Uterus (tissue), 2 donors: Measurements from ENCODE around the gene NSD1.

ENCODE experiments used
- POLR2A ChIP-seq, 2 donors: fragments of 450-650 bp; IDR thresholded peaks; one replicate each; pipeline ENCODE4 v1.6.1; 2016; ENCODE audit warnings: antibody characterized with exemption in 2 of 2, mild to moderate bottlenecking in 1 of 2, moderate library complexity in 1 of 2
- TF ChIP-seq, protein P1 (sequence below), 4 experiments: fragments of 200-600 bp in 2 of 4; fragments of 450-650 bp in 2 of 4; sonication (generic) in 2 of 4; IDR thresholded peaks; one replicate each; pipeline ENCODE4 v1.5.1; 2016 to 2019; ENCODE audit warnings: antibody characterized with exemption in 4 of 4, mild to moderate bottlenecking in 2 of 4, moderate library complexity in 1 of 4

DNA sequence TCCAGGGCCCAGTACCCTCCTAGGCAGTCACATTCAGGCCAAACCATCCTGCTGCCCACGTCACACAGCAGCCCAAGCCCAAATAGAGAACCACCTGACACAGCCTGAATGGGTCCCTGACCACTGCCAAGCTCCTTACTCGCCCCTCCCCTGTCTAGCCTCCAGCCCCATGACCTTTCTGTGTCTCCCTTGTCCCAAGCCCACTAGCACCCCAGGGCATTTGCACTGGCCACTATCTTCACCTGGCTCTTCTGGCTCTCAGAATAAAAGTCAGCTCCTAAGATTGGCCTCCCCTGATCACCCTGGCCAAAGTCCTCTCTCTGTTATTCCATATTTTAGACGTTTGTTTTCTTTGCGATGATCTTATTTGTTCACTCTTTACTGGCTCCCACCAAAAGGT, 26.4 kb upstream of the NSD1 start:
- TF ChIP-seq POLR2A (IDR thresholded peaks at IDR 0.05): no peak
- TF ChIP-seq, protein P1, sequence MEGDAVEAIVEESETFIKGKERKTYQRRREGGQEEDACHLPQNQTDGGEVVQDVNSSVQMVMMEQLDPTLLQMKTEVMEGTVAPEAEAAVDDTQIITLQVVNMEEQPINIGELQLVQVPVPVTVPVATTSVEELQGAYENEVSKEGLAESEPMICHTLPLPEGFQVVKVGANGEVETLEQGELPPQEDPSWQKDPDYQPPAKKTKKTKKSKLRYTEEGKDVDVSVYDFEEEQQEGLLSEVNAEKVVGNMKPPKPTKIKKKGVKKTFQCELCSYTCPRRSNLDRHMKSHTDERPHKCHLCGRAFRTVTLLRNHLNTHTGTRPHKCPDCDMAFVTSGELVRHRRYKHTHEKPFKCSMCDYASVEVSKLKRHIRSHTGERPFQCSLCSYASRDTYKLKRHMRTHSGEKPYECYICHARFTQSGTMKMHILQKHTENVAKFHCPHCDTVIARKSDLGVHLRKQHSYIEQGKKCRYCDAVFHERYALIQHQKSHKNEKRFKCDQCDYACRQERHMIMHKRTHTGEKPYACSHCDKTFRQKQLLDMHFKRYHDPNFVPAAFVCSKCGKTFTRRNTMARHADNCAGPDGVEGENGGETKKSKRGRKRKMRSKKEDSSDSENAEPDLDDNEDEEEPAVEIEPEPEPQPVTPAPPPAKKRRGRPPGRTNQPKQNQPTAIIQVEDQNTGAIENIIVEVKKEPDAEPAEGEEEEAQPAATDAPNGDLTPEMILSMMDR (IDR thresholded peaks at IDR 0.05): no peak
